NCI-H1436 (cell line): ENCODE results near the gene MAPK14.

Experiments used
- DNase-seq: peaks from one replicate; lab custom pipeline; 2025; lab: John Stamatoyannopoulos, UW

Gene MAPK14

GRCh38 chr6:36038120-36038876, 10.7 kb downstream of the MAPK14 start:
- DNase-seq = no peak

GRCh38 chr6:36039112-36039511, 11.5 kb downstream of the MAPK14 start:
- no peak for DNase-seq

GRCh38 chr6:36040958-36041357, 13.3 kb downstream of the MAPK14 start:
- no peak for DNase-seq

GRCh38 chr6:36042618-36043260, 15.1 kb downstream of the MAPK14 start:
- DNase-seq = no peak

- no peak for DNase-seq
These were observed 22.0 kb downstream of the MAPK14 start for GRCh38 chr6:36049582-36049981.

GRCh38 chr6:36050305-36050704, 22.7 kb downstream of the MAPK14 start:
- DNase-seq = no peak

- DNase-seq = no peak
These were observed 23.5 kb downstream of the MAPK14 start for GRCh38 chr6:36050947-36051710.

GRCh38 chr6:36052097-36052496, 24.5 kb downstream of the MAPK14 start:
- DNase-seq = no peak

- no peak for DNase-seq
These were observed 26.3 kb downstream of the MAPK14 start for GRCh38 chr6:36053878-36054277.

- no peak for DNase-seq
These were observed 26.8 kb downstream of the MAPK14 start for GRCh38 chr6:36054415-36054814.

- no peak for DNase-seq
These were observed 27.3 kb downstream of the MAPK14 start for GRCh38 chr6:36054956-36055355.

- DNase-seq = no peak
These were observed 28.6 kb downstream of the MAPK14 start for GRCh38 chr6:36056178-36056577.

- no peak for DNase-seq
These were observed 33.6 kb downstream of the MAPK14 start for GRCh38 chr6:36061236-36061635.

GRCh38 chr6:36062247-36062646, 34.6 kb downstream of the MAPK14 start:
- no peak for DNase-seq

- no peak for DNase-seq
These were observed 35.9 kb downstream of the MAPK14 start for GRCh38 chr6:36063318-36064060.

- no peak for DNase-seq
These were observed 37.3 kb downstream of the MAPK14 start for GRCh38 chr6:36064770-36065396.

GRCh38 chr6:36065916-36066315, 38.3 kb downstream of the MAPK14 start:
- DNase-seq = no peak

GRCh38 chr6:36066817-36067216, 39.2 kb downstream of the MAPK14 start:
- no peak for DNase-seq

- no peak for DNase-seq
These were observed 39.9 kb downstream of the MAPK14 start for GRCh38 chr6:36067374-36068011.

- no peak for DNase-seq
These were observed 40.4 kb downstream of the MAPK14 start for GRCh38 chr6:36068012-36068392.

GRCh38 chr6:36068586-36068985, 41.0 kb downstream of the MAPK14 start:
- DNase-seq = no peak
